OCI-LY1 (cell line): ENCODE measurements around the gene TECTA.

Source experiments
- H2AFZ ChIP-seq: fragments of 200-600 bp; sonication (generic), shearing (Covaris generic); 2 replicates; pipeline ENCODE4 v1.6.0; 2014; ENCODE audit warnings: antibody characterized with exemption, mild to moderate bottlenecking, low read length
- H3F3A ChIP-seq: fragments of 200-600 bp; sonication (generic), shearing (Covaris generic); 2 replicates; pipeline ENCODE4 v1.6.0; 2014; ENCODE audit warnings: mild to moderate bottlenecking, antibody characterized with exemption, low read length, moderate library complexity; ENCODE audit not compliant: insufficient read depth
- H3K27ac ChIP-seq: fragments of 200-600 bp; sonication (generic); 2 replicates; pipeline ENCODE4 v1.5.1; 2014; ENCODE audit warnings: low read length, mixed run types, mild to moderate bottlenecking, low read depth; ENCODE audit not compliant: poor library complexity, severe bottlenecking
- H3K27me3 ChIP-seq: fragments of 200-600 bp; sonication (generic); 2 replicates; pipeline ENCODE4 v1.6.0; 2014; ENCODE audit warnings: antibody characterized with exemption, mild to moderate bottlenecking, low read length, moderate library complexity; ENCODE audit not compliant: insufficient read depth
- H3K36me3 ChIP-seq: fragments of 200-600 bp; sonication (generic); 2 replicates; pipeline ENCODE4 v1.6.1; 2014; ENCODE audit warnings: mild to moderate bottlenecking, antibody characterized with exemption, low read length, moderate library complexity, mixed read lengths; ENCODE audit not compliant: insufficient read depth
- H3K4me1 ChIP-seq: fragments of 200-600 bp; sonication (generic); 2 replicates; pipeline ENCODE4 v1.5.1; 2014; ENCODE audit warnings: mild to moderate bottlenecking, low read length, moderate library complexity; ENCODE audit not compliant: insufficient read depth, severe bottlenecking
- H3K4me2 ChIP-seq: fragments of 200-600 bp; sonication (generic), shearing (Covaris generic); 2 replicates; pipeline ENCODE4 v1.6.1; 2014; ENCODE audit warnings: low read length
- H3K4me3 ChIP-seq: fragments of 200-600 bp; sonication (generic); 2 replicates; pipeline ENCODE4 v1.5.1; 2014; ENCODE audit warnings: low read length, low read depth, mild to moderate bottlenecking, mixed read lengths; ENCODE audit not compliant: poor library complexity, severe bottlenecking
- H3K79me2 ChIP-seq: fragments of 200-600 bp; shearing (Covaris generic); 2 replicates; pipeline ENCODE4 v1.6.1; 2016; ENCODE audit warnings: mixed run types, low read length, mixed read lengths; ENCODE audit not compliant: insufficient read depth
- H3K9ac ChIP-seq: fragments of 200-600 bp; sonication (generic), shearing (Covaris generic); 2 replicates; pipeline ENCODE4 v1.6.1; 2014; ENCODE audit warnings: mild to moderate bottlenecking, low read length, mixed read lengths
- H3K9me2 ChIP-seq: fragments of 200-600 bp; sonication (generic), shearing (Covaris generic); 2 replicates; pipeline ENCODE4 v1.6.1; 2014; ENCODE audit warnings: low read depth, mild to moderate bottlenecking, low read length, mixed read lengths
- H3K9me3 ChIP-seq: fragments of 200-600 bp; shearing (Covaris generic); 2 replicates; pipeline ENCODE4 v1.6.1; 2014; ENCODE audit warnings: low read length, mixed read lengths
- H4K20me1 ChIP-seq: fragments of 200-600 bp; sonication (generic), shearing (Covaris generic); 2 replicates; pipeline ENCODE4 v1.6.0; 2016; ENCODE audit warnings: mild to moderate bottlenecking, low read length; ENCODE audit not compliant: insufficient read depth
- CTCF ChIP-seq: fragments of 200-600 bp; sonication (generic), shearing (Covaris generic); IDR thresholded peaks from 2 replicates; pipeline ENCODE4 v1.5.1; 2017; ENCODE audit warnings: mild to moderate bottlenecking, antibody characterized with exemption, low read length, moderate library complexity, mixed read lengths
- EZH2 ChIP-seq: fragments of 200-600 bp; sonication (generic), shearing (Covaris generic); IDR thresholded peaks from 2 replicates; pipeline ENCODE4 v1.8.0; 2017; ENCODE audit warnings: borderline replicate concordance, mixed run types, mild to moderate bottlenecking, antibody characterized with exemption, low read length, moderate library complexity, mixed read lengths

The TECTA gene

DNA sequence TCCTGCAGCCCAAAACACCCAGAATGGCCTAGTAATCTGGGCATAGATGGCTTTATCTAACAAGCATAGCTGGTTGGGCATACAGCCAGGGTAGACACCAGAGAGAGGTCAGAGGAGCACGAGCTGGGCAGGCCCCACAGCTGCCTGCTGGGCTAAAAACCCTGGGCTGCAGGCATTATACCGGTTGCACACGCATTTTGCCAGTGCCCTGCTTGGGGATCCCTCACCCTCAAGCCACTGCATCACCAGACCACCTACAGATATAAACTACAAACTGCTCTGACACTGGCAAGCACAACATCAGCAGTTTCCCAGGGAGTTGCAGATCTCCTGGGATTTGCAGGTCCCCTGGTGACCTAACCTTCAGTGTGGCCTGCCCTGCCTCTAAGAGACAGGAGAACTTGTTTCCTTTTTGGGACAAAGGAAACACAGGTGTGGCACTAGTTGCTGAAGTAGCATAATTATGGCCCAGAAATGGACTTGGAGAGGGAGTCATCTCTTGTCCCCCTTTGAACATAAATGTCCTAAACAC, 112.4 kb downstream of the TECTA start:
- no peak overlapping the region for H3K4me2 ChIP-seq
- TF ChIP-seq CTCF: no peak
- no peak for TF ChIP-seq EZH2
- H3F3A ChIP-seq: no peaks in the 10 kb centered on the region
- H3K9me2 ChIP-seq: no peaks in the 10 kb centered on the region
- H3K27me3 ChIP-seq: no peaks in the 10 kb centered on the region
- H2AFZ ChIP-seq: no peak overlapping the region
- no peaks in the 10 kb centered on the region for H3K9me3 ChIP-seq
- no peak overlapping the region for H3K9ac ChIP-seq
- H4K20me1 ChIP-seq: no peaks in the 10 kb centered on the region
- H3K27ac ChIP-seq: no peak overlapping the region
- H3K36me3 ChIP-seq: no peaks in the 10 kb centered on the region
- no peaks in the 10 kb centered on the region for H3K79me2 ChIP-seq
- H3K4me1 ChIP-seq: no peaks in the 10 kb centered on the region
- no peak overlapping the region for H3K4me3 ChIP-seq

DNA sequence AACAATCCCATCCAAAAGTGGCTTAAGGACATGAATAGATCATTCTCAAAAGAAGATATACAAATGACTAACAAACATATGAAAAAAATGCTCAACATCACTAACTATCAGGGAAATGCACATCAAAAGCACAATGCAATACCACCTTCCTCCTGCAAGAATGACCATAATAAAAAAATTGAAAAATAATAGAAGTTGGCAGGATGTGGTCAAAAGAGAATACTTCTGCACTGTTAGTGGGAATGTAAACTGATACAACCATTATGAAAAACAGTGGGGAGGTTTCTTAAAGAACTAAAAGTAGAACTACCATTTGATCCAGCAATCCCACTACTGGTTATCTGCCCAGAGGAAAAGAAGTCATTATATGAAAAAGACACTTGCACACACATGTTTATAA, 113.8 kb downstream of the TECTA start:
- no peak overlapping the region for H2AFZ ChIP-seq
- H3K4me3 ChIP-seq: no peak overlapping the region
- H3K4me2 ChIP-seq: no peak overlapping the region
- H3K9me2 ChIP-seq: no peaks in the 10 kb centered on the region
- H3K4me1 ChIP-seq: no peaks in the 10 kb centered on the region
- no peaks in the 10 kb centered on the region for H3F3A ChIP-seq
- TF ChIP-seq EZH2 (no peak), CTCF (no peak)
- H3K27me3 ChIP-seq: no peaks in the 10 kb centered on the region
- H3K27ac ChIP-seq: no peak overlapping the region
- H3K79me2 ChIP-seq: no peaks in the 10 kb centered on the region
- H3K36me3 ChIP-seq: no peaks in the 10 kb centered on the region
- H4K20me1 ChIP-seq: no peaks in the 10 kb centered on the region
- no peaks in the 10 kb centered on the region for H3K9me3 ChIP-seq
- no peak overlapping the region for H3K9ac ChIP-seq

DNA sequence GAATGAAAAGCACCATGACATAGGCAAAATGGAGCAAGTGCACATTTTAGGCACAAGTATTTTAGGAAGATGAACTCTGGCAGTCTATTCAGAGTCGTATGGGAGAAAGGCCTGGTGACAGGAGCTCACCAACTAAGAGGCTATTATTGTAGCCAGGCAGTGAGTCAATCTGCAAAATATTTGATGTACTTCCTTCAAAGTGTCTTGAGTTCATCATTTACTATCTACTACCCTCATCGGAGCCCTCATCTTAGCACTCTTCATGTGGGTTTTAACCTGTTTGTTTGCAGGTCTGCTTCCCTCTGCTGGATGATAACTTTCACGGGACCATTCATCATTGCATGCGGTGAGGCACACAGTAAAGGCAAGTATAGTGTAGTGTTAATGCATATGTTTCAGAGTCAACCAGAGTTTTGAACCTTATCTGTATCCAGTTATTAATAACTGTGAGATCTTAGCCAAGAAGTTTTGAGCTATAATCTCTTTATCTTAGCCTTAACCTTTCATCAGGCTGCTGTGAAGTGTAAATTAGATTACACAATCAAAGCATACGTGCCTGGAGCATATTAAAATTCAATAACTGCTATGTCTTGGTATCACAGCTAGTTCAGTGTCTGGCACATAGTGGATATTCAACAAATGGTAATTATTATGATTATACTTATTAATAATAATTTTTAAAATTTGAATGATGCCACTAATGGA, 120.6 kb downstream of the TECTA start:
- Histone ChIP-seq H3F3A (no peaks in the 10 kb centered on the region), H3K4me1 (no peaks in the 10 kb centered on the region), H4K20me1 (no peaks in the 10 kb centered on the region), H3K79me2 (no peaks in the 10 kb centered on the region), H3K27me3 (no peaks in the 10 kb centered on the region), H3K4me2 (no peak overlapping the region), H3K36me3 (no peaks in the 10 kb centered on the region), H3K9me2 (no peaks in the 10 kb centered on the region), H3K9me3 (no peaks in the 10 kb centered on the region), H2AFZ (no peak overlapping the region), H3K27ac (no peak overlapping the region), H3K9ac (no peak overlapping the region), H3K4me3 (no peak overlapping the region)
- no peak for TF ChIP-seq EZH2
- TF ChIP-seq CTCF: no peak
